ENCODE results near the gene SMAD9. TPM values are rescaled to one million over a fixed set of nuclear protein-coding genes. Genes with fewer than 3 reads are reported as not detected.

SMAD9 gene
- total RNA-seq, 2 donors from 2014 or later = 9.7 to 13.0 TPM

DNA sequence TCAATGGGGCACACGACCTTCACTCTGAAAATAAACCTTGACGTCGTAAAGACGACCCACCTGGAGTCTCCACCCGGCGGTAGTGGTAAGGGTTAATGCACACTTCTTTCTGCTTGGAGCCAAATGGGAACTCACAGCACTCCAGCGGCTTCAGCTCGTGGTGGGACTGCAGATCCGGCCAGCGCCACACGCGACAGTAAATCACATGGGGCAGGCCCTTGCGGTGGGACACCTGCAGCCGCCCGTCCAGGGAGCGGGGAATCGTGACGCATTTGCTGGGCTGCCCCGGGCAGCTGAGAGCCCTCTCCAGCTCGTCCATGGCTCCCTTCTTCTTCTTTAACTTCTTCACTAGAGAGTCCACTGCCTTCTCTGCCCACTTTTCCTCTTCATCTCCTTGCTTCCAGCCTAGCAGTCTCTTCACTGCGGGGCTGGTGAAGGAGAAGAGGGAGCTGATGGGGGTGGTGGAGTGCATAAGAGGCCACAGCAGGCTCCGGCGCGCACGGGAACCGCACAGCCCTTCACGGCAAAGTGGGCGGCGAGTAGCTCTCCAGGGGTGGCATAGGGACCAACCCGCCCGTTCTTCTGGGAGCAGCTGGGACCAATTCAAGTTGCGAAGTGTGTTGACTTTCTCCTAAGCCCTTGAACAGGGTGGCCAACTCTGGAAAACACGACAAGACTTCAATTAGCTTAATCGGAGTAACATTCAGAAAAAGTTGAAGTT lies 40.7 kb downstream of the SMAD9 start:
- ATAC-seq (no peak), DNase-seq (no peak)
- intact Hi-C loops (cut with DNase I, micrococcal nuclease) = no loop called here

DNA sequence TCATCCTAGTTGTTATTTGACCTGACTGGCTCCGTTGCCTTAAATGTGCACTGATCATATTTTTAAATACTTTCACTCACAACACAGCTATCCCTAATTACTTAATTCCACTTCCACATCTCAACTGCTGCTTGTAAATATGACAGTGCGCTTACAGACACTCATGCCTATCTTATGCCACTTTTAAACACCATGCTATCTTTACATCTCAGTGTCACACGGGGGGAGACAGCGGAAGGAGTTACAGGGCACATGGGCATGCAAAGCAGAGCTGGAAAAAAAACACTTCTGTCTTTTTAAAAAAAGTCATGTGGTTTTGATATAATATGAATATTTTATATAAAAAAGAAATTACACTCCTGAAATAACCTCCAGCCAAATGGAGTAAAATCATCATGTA lies 44.1 kb downstream of the SMAD9 start:
- DNase-seq (no peak), ATAC-seq (no peak)
- intact Hi-C loops (cut with DNase I, micrococcal nuclease) = no loop called here

DNA sequence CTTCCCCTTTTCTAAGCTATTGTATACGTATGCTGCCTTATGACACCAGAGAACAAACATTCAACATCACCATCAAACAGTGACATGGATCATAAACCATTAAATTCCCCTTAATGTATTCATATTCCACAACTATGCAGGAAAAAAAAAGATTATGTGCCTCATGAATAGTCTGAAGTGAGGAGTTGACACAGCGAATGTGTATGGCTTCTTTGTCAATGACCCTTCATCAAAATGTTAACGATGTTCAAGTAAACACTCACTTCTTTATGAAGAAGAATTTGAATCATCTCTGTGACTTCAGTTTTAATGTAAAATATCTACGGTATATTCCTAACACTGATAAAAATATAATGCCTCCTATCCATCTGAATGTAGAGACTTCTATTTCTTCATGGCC lies 44.6 kb downstream of the SMAD9 start:
- intact Hi-C loops (cut with DNase I, micrococcal nuclease) = no loop called here
- peak; percentile 48 for ATAC-seq
- DNase-seq = no peak

DNA sequence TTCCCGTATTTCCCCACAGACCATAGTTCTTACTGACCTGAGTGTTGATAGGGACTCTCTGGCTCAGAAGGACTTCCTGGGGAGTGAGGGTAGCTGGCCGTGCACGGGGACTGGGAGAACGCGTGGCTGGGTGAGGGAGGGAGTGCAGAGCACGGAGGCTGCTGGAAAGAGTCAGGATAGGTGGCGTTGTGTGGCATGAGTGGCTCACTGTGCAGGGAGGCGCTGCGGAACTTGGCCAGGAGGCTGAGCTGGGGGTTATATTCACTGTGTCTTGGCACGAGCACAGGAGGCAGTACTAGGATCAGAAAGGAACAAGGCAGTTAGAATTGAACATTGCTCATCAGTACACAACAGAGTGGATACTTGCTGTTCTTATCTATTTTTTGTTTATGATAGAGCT lies 47.4 kb downstream of the SMAD9 start:
- intact Hi-C loops (cut with DNase I, micrococcal nuclease) = no loop called here
- DNase-seq = peak; percentile 36 to 47
- peak; percentile 80 for ATAC-seq

DNA sequence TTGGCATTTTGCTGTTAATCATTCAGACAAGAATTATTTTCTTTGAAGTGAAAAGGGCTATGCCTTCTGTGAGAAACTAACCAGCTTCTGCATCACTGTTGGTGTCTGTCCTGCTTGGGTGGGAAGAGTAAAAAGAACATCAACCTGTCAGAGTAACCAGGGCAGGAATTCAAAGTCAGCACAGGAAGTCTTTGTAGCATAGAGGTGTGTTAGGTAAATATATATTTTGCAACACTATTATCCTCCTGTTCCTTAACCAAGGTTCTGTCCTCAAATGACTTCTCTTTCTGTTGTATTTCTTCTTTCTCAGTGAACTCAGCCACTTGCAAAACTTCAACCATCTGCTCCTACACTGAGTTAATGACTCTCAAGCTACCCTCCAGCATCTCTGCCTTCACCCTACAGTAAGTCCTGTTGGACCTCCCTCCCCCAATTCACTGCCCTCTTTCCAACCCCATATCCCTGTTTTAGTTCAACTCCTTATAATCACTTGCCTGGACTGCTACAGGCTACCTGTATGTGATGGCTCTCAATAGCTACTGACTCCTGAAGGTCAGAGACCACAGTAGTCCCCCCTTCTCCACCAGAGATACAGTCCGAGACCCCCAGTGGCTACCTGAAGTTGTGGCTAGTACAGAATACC lies 49.9 kb downstream of the SMAD9 start:
- ATAC-seq = peak; percentile 77
- intact Hi-C loops (cut with DNase I, micrococcal nuclease) = no loop called here
- no peak for DNase-seq

DNA sequence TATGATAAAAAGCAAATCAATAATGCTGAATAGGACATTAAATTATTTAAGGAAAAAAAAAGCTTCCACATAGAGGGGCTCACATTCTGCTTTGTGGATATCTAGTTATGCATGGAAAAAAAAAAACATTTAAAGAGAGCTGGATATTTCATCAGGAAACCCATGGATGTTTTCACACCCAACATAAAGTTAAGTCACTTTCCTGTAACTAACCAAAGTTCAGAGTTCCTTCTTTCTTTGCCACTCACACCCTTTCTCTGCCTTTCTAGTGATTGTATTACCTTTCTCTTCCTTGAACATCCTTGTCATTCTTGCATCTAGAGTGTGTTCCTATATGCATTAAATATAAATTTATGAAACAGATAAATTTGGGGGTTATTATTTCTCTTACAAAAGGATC lies 53.8 kb downstream of the SMAD9 start:
- DNase-seq (no peak), ATAC-seq (peak; percentile 66)
- intact Hi-C loops (cut with DNase I, micrococcal nuclease) = no loop called here

DNA sequence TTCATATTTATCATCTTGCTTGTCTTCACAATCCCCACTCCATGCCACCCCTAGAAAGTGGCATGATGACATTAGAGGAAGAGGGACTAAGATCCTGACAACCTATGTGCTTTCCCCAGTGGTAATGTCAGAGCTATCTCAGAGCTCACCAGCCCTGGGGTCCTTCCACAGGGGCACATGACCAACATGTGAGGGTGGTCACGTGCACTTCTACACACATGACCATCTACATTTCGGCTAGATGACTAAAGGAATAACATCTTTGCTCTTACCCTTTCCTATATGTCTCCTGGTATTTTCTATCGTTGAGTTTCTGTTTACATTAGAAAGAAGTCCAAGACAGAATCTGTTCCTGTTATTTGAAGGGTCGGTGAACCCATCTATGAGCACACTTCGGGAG lies 54.8 kb downstream of the SMAD9 start:
- intact Hi-C loops (cut with DNase I, micrococcal nuclease) = no loop called here
- ATAC-seq = no peak
- no peak for DNase-seq

DNA sequence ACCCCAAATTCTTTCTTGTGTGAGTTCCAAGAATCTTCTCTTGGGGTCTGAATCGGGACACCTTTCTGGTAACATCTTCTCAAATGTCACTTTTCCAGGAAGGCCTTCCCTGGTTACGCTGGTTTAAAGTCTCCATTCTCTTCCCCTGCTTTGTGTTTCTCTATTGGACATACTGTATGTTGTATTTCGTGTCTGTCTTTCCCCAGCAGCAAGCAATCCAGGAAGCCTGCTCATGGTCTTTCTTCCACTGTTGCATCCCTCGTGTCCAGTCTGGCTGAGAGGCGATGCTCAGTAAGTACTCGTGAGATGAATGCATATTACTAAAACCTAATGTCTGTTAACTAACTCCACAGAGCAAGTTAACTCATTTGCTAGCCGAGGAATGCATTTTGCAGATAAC lies 57.3 kb downstream of the SMAD9 start:
- intact Hi-C loops (cut with DNase I, micrococcal nuclease) = no loop called here
- DNase-seq (no peak), ATAC-seq (no peak)

DNA sequence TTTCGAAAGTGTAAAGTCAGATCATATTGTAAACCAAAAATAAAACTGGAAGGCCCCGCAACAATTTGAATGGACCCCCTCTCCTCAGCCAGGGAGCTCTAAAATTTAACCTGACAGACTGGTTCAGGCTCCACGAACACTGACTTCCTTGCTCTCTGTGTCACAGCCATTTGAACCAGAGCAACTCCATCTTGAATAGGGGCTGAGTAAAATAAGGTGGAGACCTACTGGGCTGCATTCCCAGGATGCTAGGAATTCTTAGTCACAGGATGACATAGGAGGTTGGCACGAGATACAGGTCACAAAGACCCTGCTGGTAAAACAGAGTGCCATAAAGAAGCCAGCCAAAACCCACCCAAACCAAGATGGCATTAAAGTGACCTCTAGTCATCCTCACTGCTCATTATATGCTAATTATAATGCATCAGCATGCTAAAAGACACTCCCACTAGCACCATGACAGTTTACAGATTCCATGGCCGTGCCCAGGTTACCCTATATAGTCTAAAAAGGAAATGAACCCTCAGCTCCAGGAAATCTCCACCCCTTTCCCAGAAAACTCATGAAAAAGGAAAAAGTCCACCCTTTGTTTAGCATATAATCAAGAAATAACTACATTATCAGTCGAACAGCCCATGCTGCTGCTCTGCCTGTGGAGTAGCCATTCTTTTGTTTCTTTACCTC lies 57.9 kb downstream of the SMAD9 start:
- intact Hi-C loops (cut with DNase I, micrococcal nuclease) = no loop called here
- ATAC-seq = no peak
- no peak for DNase-seq

DNA sequence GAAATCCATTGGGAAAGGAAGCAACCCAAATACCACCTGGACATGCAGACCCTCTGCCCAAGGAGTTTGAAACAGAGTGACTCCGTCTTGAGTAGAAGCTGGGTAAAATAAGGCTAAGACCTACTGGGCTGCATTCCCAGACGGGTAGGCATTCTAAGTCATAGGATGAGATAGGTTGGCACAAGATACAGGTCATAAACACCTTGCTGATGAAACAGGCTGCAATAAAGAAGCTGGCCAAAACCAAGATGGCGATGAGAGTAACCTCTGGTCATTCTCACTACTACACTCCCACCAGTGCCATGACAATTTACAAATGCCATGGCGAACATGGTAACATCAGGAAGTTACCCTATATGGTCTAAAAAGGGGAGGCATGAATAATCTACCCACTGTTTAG lies 60.8 kb downstream of the SMAD9 start:
- ATAC-seq (no peak), DNase-seq (no peak)
- intact Hi-C loops (cut with DNase I, micrococcal nuclease) = loop anchor here in 1 of 2 donors (5.0 kb wide), 1 partner anchor 123 kb away; no protein-coding TSS in a partner anchor

DNA sequence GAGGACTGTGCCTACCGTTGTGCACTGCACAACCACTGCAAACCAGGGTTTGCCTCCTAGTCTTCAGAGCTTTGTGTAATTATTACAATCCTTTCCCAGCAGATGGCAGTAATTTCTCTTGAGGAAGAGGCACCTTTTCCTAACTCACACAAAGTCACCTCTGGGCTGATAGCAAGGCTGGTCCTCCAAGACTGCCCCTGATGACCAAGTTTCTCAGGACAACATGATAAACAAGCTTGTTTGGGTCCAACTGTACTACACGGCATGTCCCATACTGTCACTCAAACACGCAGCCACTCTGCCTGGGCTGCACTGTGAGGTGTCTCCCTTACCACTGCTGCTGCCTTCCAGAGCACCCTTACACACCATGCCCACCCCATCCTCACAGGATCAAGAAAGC lies 61.7 kb downstream of the SMAD9 start:
- ATAC-seq = peak; percentile 91
- intact Hi-C loops (cut with DNase I, micrococcal nuclease) = loop anchor here in 1 of 2 donors (5.0 kb wide), 1 partner anchor 124 kb away; no protein-coding TSS in a partner anchor
- DNase-seq = no peak

DNA sequence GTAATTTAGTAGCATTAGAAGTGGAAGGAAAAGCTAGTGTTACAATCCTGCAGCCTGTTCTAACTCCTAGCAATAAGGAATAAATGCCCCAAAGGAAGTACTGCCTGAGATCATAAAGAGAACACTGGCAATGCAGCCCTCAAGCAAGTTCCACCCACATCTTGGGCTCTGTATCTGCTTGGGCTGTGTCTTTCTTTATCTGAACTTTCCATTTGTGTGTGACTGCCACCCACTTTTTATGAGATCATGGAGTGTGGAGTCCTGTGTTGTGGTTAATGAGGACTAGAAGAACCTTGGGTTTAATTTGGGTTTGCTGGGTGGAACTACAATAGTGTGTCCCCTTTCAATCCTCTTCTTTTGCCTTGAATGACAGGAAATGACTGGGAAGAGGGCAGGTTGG lies 62.8 kb downstream of the SMAD9 start:
- DNase-seq (no peak), ATAC-seq (peak; percentile 48)
- intact Hi-C loops (cut with DNase I, micrococcal nuclease) = loop anchor here in 1 of 2 donors (5.0 kb wide), 1 partner anchor 125 kb away; no protein-coding TSS in a partner anchor

DNA sequence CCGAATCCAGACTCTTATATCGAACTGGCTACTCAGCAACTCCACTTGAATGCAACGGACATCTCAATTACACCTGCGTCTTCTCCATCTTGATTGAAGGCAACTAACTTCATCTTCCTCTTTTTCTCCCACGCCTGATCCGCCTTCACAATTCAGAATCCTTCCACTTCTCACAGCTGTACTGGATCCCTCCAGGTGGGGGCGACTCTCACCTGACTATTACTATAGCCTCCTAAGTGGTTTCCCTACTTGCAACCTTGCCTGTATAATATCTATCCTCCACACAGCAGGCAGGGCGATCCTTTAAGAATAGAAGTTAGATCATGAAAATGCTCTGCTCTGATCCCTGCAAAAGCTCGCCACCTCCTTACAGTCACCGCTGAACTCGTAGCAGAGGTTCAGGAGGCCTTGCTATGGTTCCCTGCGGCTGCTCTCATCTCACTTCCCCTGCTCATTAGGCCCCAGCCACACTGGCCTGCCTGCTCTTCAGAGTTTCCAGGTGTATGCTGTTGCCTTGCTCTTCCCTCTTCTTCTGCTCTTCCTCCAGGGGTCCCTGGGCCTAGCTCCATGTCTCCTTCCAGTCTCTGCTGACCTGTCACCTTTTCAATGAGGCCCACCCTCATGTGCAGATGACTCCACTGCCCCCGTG lies 69.1 kb downstream of the SMAD9 start:
- intact Hi-C loops (cut with DNase I, micrococcal nuclease) = no loop called here
- peak in 1 of 2 donors; percentile 27 for DNase-seq

DNA sequence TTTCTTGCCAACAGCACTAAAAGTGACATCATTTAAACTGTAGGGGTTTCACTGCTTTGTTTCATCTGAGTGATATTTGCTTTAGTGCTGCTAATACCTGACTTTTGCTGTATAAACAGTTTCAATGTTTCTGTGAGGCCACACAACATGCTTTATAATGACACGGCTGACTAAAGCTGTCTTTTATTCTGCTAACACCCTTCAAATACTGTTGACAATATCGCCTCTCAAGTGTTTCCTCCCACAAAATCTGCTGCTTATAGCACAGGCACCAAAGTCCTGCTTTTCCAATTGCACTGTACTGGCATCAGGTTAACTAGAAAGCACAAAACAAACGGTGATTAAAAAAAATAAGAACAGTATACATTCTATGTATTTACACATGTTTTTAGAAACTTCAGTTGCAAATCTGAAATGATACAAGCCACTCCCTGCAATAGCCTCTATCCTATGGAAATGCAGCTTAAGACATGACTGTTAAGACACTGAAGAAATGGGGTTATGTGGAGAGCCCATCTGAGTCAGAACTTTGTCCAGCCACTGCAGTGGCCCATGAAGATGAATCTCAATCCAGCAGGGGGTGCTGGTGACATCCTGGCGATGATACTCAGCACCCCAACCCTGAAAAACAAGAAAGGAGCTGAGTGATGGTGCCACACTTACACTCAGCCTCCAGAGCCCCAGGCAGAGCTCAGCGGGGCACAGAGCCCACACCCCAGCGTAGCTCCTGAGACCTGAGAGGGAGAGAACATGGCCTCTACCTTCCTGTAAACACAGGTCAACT lies 71.6 kb downstream of the SMAD9 start:
- no peak for DNase-seq
- intact Hi-C loops (cut with DNase I, micrococcal nuclease) = no loop called here
- no peak for ATAC-seq

More for the DNA sequence above, 69.1 kb downstream of the SMAD9 start:
- peak; percentile 52 for ATAC-seq

DNA sequence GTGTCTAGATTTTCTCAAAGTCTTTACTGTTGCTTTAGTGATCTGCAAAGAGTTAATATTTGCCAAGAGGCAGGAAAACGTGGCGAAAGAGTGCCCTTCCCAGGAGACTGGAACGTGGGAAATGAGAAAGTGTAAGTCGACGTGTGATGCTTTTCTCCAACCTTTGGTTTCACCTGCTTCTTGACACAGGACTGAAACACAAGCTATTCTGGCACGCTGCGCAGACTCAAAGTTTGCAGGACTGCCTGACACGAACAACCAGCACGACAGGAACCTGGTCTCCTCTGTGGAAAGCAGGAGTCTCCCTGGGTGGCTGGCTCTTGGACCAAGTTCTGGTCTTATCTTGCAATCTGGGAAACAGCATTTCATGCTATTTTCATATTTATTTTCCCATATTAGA lies 72.4 kb downstream of the SMAD9 start:
- ATAC-seq (no peak), DNase-seq (no peak)
- intact Hi-C loops (cut with DNase I, micrococcal nuclease) = no loop called here

DNA sequence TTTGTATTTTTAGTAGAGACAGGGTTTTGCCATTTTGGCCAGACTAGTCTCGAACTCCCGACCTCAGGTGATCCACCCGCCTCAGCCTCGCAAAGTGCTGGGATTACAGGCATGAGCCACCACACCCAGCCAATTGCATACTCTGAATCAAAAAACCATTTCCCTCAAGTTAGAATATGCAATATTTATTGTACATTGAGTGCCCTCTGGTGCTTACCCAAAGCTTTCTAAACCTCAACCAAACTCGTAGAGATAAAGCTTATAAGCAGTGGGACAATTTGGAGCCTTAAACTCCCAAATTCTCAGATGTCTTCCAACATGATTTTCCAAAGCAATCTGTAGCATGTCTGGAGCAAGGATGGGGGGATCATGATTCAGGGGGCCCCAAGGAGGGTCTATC lies 78.6 kb downstream of the SMAD9 start:
- ATAC-seq (no peak), DNase-seq (no peak)
- intact Hi-C loops (cut with DNase I, micrococcal nuclease) = no loop called here

DNA sequence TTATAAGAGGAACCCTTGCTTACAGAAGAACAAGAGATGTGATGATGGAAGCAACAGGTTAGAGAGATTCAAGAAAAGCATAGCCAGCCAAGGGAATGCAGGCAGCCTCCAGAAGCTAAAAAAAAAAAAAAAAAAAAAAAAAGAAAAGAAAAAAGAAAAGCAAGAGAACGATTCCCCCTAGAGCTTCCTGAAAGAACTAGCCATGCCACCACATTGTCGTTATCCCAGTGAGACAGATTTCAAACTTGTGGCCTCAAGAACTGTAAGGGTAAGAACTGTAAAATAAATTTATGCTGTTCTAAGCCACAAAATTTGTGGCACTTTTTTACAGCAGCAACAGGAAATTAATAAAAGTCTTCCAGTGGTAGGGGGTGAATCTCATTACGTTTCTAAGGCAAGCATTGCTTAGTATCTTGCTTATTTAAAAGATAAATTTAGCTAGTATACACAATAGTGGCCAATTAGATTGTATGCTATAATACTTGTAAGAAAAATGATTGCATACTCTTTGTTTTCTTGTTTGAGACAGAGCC lies 79.3 kb downstream of the SMAD9 start:
- ATAC-seq = no peak

DNA sequence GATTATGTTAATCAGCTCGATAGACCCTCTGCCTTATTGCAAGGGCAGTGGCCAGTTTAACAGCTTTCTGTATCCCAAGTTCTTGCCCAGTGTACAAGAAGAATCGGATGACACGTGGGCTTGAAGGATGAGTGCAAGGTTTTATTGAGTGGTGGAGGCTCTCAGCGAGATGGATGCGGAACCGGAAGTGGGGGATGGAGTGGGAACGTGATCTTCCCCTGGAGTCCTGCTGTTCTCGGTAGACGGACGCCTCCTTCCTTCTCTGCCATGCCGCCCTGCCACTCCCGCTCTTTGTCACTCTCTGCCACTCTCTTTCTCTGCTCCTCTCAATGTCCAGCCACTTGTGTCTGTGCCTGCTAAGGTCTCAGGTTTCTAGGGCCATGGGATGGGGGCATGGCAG lies 80.1 kb downstream of the SMAD9 start:
- DNase-seq (no peak), ATAC-seq (no peak)
- intact Hi-C loops (cut with DNase I, micrococcal nuclease) = no loop called here

More for the DNA sequence above, 79.3 kb downstream of the SMAD9 start:
- intact Hi-C loops (cut with DNase I, micrococcal nuclease) = no loop called here
- DNase-seq = no peak

DNA sequence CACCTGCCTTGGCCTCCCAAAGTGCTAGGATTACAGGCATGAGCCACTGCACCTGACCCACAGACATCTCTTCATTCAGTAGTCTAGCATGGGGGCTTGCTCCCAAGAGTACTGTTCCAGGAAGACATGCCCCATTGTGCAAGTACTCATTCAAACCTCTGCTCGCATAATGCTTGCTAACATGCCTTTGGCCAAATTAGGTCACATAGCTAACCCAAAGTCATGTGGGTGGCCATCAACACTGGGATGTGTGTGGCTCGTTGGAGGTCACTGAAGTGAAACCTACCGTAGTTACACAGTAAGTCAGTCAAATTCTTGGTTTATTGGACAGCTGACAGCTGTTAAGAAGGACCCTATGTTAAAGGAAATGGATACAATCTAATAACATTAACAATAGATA lies 80.8 kb downstream of the SMAD9 start:
- no peak for DNase-seq
- no peak for ATAC-seq
- intact Hi-C loops (cut with DNase I, micrococcal nuclease) = no loop called here
